HT1080 (cell line): ENCODE data around the gene HIGD1B. TPM values are rescaled to one million over a fixed set of nuclear protein-coding genes. Genes with fewer than 3 reads are reported as not detected.
"Not testable (repeated sequence)": the region's sequence is repeated elsewhere in the genome, so short reads cannot be mapped to it uniquely, and the experiment has no call there.

ENCODE experiments used
- DNase-seq: peaks from one replicate; pipeline ENCODE4 v3.0.0-alpha.2; 2015; ENCODE audit warnings: low read depth
- polyA plus RNA-seq, 2 experiments: library from polyadenylated mRNA; depleted of rRNA; stranded (reverse); fragments of >200 nt; gene quantifications; 2 replicates each; pipeline ENCODE4 v1.2.3, GENCODE V29; 2015
- total RNA-seq: library from RNA; depleted of rRNA; stranded (reverse); fragments of >200 nt; shearing (Covaris generic); gene quantifications from 2 replicates; pipeline ENCODE4 v1.2.3, GENCODE V29; 2014; rRNA removed

Gene HIGD1B
- total RNA-seq = not detected in 2 replicates
- polyA plus RNA-seq (2015; cell fraction: cytosol; rRNA removed) = not detected in 2 replicates
- polyA plus RNA-seq (2015; cell fraction: nucleus; rRNA removed) = not detected in 2 replicates

DNA sequence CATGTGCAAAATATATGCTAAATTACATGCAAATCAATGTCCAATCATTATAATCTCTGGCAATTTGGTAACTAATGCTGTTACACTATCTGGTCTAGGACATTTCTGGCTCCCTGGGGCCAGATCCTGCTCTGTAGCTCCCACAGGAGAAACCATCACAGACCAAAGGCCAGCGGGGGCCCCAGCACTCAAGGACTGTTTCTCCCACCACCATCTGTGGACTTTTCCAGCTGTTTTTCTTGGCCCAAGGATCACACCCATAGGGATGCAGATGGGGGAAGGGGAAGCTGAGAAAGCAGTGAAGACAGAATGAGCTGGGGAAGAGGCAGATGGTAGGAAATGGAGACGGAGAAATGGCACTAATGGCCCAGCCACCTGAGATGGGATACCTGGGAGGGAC is at the start of gene HIGD1B:
Gene HIGD1B (plus strand): TSS at position 298 of the 400 bp plus-strand sequence. CDS start 270 bp downstream, outside the sequence.
- DNase-seq = no peak

DNA sequence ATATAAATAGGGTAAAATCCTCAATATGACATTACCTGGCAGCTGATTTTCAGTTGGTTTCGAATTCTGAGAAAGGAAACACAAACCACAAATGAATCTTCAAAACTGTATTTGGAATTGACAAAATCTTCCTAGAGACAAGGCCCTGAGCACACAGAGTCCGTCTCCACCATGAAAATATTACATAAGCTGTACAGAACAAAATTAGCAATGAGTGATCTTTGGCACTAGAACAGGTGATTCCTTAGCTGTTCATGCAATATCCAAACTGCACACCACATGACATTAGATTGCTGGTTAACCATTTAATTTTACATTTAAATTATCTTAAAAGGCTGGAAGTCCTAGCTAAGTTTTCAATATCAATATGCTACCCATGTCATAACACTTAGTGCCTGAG is 49.3 kb upstream of the HIGD1B start:
- DNase-seq = no peak

GRCh38 chr17:44801880-44802279 is 45.8 kb upstream of the HIGD1B start:
- no peak for DNase-seq

DNA sequence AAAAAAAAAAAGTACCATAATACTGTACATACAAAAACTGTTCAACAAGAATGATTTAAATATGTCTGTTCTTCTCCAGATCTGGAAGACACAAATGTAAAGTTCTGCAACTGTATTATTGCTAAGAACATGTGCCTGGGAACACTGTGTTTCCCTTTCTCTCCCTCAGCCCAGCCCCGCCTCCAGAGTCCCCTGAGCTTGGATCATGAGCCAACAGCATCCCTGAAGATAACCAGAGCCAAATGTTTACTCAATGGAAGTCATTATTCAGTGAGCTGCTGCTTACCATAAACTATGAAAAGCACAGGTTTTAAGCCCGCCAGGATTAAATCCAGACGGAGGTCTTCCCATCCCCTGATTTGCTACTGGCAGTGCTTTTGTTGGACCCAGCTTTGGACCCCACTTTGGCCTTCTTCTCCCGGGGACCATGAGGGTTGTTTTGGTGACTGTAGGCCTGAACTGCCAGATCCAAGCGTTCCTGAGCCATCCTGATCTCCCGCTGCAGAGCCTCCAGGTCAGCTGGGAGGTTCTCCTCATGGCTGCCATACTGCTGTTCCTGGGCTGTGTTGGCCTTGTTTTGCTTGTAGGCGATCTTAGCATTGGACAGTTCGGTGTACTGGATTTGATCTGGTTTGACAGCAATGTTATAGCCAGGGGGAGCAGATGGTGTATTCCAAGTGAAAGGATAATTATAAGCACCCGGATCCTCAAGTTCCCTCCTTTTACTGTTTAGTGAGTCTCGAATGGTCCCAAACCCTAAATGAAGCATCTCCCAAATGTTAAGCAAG is 43.2 kb upstream of the HIGD1B start:
- DNase-seq = no peak

- DNase-seq = no peak
Measured at GRCh38 chr17:44807093-44807816, 40.4 kb upstream of the HIGD1B start.

DNA sequence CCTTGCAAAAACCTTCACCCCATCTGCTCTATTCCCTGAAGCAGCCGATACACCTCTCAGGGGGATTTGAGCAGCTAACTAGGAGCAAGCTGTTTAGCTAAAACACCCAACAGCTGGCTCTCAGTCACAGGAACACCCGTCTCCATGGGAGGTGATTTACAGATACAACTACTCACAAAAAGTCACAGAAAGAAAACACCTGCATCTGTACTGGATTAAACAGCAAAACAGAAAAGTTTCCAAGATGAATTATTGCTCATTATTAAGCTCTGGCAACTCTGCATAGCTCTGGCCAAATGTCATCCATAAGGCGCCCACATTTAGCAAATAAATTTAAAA is 39.9 kb upstream of the HIGD1B start:
- DNase-seq = no peak

GRCh38 chr17:44808156-44808555 is 39.5 kb upstream of the HIGD1B start:
- no peak for DNase-seq

DNA sequence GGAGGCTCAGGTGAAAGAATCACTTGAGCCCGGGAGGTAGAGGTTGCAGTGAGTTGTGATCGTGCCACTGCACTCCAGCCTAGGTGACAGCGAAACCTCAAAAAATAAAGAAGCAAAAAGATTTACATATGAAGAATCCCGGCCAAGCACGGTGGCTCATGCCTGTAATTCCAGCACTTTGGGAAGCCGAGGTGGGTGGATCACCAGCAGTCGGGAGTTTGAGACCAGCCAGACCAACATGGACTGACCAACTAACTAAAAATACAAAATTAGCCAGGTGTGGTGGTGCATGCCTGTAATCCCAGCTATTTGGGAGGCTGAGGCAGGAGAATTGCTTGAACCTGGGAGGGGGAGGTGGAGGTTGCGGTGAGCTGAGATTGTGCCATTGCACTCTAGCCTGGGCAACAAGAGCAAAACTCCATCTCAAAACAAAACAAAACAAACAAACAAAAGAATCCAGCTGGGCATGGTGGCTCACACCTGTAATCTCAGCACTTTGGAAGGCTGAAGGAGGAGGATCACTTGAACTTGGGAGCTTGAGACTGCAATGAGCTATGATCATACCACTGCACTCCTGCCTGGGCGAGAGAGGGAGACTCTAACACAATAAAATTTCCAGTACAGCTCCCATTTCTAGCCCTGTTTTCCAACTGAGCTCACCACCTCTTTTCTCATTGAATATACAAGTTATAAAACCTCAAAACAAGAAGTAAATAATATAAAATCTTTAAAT is 38.9 kb upstream of the HIGD1B start:
- DNase-seq = not testable (repeated sequence)

DNA sequence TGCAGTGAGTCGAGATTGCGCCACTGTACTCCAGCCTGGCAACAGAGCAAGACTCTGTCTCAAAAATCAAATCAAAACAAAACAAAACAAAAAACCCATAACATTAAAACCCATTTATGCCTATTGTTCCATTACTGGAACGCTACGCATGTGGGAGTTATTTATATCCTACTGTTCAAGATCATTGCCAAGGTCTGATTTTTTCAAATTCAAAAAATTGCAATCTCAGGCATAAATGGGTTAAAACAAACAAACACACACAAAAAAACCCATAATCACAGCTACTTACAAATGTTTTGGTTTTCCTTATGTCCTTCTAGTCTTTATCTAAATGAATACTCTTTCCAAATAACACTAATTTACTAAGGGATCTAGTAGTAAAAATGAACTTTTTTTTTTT is 35.4 kb upstream of the HIGD1B start:
- no peak for DNase-seq

DNA sequence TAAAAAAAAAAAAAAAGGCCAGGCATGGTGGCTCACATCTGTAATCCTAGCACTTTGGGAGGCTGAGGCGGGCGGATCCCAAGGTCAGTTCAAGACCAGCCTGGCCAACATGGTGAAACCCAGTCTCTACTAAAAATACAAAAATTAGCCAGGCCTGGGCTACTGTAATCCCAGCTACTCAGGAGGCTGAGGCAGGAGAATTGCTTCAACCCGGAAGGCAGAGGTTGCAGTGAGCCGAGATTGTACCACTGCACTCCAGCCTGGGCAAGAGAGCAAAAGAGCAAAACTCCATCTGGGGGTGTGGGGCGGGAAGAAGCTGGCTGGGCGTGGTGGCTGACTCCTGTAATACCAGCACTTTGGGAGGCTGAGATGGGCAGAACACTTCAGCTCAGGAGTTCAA is 29.2 kb upstream of the HIGD1B start:
- not testable (repeated sequence) for DNase-seq

DNA sequence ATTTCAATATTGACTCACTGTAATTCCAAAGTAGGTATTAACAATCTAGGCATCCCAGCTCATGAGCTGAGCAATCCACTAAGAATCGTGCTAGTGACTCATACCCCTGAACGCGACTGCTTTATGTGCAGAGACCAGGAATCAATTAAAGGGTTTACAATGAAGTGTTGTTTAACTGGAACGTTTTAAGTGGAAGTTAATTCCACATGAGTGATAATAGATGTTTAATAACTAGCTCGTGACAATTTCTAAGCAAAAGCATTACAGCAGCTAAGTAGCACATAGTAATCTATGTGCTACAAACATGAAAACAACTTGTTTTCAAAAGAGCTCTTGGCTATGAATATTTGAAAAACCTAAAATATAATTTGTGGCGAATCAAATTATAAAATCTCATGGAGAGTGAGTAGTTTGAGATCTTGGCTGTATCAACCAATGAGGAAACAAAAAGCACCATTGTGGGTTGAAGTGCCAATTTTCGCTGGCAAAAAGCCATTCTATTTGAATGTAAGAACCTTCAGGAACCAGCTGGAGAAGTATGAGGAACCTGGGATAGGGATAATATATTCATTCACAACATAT is 27.0 kb upstream of the HIGD1B start:
- DNase-seq = peak; percentile 93

DNA sequence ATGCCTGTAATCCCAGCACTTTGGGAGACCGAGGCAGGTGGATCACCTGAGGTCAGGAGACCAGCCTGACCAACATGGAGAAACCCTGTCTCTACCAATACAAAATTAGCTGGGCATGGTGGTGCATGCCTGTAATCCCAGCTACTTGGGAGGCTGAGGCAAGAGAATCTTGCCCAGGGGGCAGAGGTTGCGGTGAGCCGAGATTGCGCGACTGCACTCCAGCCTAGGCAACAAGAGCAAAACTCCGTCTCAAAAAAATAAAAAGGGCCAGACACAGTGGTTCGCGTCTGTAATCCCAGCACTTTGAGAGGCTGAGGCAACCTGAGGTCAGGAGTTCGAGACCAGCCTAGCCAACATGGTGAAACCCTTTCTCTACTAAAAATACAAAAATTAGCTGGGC is 22.4 kb upstream of the HIGD1B start:
- not testable (repeated sequence) for DNase-seq

DNA sequence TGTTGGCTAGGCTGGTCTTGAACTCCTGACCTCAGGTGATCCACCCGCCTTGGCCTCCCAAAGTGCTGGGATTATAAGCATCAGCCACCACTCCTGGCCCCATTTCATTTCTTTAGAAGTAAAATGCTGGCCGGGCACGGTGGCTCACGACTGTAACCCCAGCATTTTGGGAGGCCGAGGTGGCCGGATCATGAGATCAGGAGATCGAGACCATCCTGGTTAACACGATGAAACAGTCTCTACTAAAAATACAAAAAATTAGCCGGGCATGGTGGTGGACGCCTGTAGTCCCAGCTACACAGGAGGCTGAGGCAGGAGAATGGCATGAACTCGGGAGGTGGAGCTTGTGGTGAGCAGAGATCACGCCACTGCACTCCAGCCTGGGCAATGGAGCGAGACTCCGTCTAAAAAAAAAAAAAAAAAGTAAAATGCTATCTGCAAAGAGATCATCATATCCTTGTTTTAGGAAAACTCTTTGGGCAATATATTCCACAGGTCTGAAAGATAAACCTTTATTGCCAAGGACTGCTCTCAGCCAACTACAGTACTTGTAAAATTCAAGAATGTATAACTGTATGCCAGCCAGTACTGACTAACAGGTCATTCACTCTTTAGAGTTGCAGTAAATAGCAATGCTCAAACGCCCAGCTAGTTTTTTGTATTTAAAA is 21.4 kb upstream of the HIGD1B start:
- DNase-seq = peak; percentile 79

- peak; percentile 33 for DNase-seq
Measured at GRCh38 chr17:44827863-44828262, 19.8 kb upstream of the HIGD1B start.

- peak; percentile 42 for DNase-seq
Measured at GRCh38 chr17:44828919-44829522, 18.7 kb upstream of the HIGD1B start.

DNA sequence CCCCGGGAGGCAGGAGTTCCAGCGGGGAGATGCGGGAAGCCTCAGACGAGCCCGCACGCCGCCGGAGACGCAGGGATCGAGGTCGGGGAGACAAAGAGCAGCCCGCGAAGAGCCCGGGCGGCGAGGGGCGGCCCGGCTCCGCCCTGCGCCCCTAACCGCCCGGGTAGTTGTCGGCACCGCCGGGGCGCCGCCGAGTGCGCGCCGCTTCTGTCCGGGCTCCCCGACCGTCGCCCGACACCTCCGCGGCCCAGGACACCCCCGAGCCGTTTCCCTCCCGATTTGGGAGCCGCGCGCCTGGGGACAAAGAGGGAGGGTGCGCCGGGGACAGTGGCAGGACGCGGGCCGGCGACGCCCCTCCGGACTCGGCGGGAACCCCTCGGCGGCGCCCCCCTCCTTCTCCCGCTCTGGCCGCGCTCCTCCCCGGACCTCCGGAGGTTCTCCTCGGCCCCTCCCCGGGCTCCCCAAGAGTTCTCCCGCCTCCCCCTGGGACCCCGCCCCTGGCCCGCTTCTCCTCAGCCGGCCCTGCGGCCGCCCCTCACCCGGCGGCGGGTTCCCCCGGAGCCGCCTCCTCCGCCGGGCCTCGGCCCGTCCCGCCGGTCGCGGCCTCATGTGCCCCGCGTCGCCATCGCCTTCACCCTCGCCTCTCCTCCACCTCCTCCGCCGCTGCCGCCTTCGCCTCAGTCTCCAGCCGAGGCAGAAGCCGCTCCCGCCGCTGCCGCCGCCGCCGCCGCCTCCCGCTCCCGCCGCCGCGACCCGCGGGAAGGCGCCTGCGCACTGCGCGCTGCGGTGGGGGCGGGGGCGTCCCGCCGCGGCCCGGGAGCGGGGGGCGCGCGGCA is 17.9 kb upstream of the HIGD1B start, which contains the start of gene GJC1:
Gene GJC1 (minus strand): TSS at position 765 of the 836 bp plus-strand sequence. CDS start 24,470 bp downstream, outside the sequence.
- DNase-seq = peak; percentile 46

GRCh38 chr17:44830359-44831288 is 17.1 kb upstream of the HIGD1B start:
- DNase-seq = no peak

- no peak for DNase-seq
Measured at GRCh38 chr17:44831371-44831770, 16.3 kb upstream of the HIGD1B start.
